Mucosa of descending colon (tissue), 3 donors: ENCODE results near the gene EXOC3L1. TPM values are rescaled to one million over a fixed set of nuclear protein-coding genes. Genes with fewer than 3 reads are reported as not detected.

Experiments
- ATAC-seq: fragments of 200-7000 bp; cut with Tn5 transposase; one replicate; pipeline ENCODE4 v1.9.1; 2020; ENCODE audit warnings: mild to moderate bottlenecking, moderate library complexity
- DNase-seq, 3 donors: peaks; one replicate each; pipeline ENCODE4 v3.0.0-alpha.2; 2020
- H3K36me3 ChIP-seq: fragments of 200-600 bp; one replicate; pipeline ENCODE4 v1.8.0; 2021; ENCODE audit warnings: low read depth, mild to moderate bottlenecking
- H3K4me1 ChIP-seq: fragments of 200-600 bp; one replicate; pipeline ENCODE4 v1.8.0; 2021; ENCODE audit warnings: low read depth, mild to moderate bottlenecking
- H3K4me3 ChIP-seq: fragments of 200-600 bp; one replicate; pipeline ENCODE4 v1.8.0; 2021; ENCODE audit warnings: mild to moderate bottlenecking
- H3K9me3 ChIP-seq: fragments of 200-600 bp; one replicate; pipeline ENCODE4 v1.8.0; 2021; ENCODE audit warnings: mild to moderate bottlenecking
- intact Hi-C, 2 donors: fragments of 100-400 bp; cut with DNase I in 1 of 2; cut with micrococcal nuclease in 1 of 2; formaldehyde crosslinking; loops; one replicate each; pipeline versions ENCODE4 v1.11.0 to v1.11.1; 2022; cut with DNase I, micrococcal nuclease
- total RNA-seq, 3 donors: library from RNA; stranded (reverse); fragmentation: NEBNext Ultra II Directional in 2 of 3; extraction: Animal tissue kit (Norgen Biotek cat#: 25700) in 2 of 3; gene quantifications; one replicate each; pipeline versions ENCODE4 v1.2.1 to v1.2.4, GENCODE V29; 2021 to 2023
- TF ChIP-seq, protein P1 (sequence below): fragments of 200-600 bp; IDR thresholded peaks from one replicate; pipeline ENCODE4 v1.8.0; 2022; ENCODE audit warnings: antibody characterized with exemption, mild to moderate bottlenecking
- donor health status: DM: no; HTN: no; CAD: no; lungs with moderate emphysema.
- donor health status: DM: no; HTN: no; CAD: no.
- donor health status: DM: no; HTN: yes; CAD: no.

The EXOC3L1 gene
- total RNA-seq, 3 donors from 2014 or later = 2.6 to 6.8 (median 2.7) TPM

DNA sequence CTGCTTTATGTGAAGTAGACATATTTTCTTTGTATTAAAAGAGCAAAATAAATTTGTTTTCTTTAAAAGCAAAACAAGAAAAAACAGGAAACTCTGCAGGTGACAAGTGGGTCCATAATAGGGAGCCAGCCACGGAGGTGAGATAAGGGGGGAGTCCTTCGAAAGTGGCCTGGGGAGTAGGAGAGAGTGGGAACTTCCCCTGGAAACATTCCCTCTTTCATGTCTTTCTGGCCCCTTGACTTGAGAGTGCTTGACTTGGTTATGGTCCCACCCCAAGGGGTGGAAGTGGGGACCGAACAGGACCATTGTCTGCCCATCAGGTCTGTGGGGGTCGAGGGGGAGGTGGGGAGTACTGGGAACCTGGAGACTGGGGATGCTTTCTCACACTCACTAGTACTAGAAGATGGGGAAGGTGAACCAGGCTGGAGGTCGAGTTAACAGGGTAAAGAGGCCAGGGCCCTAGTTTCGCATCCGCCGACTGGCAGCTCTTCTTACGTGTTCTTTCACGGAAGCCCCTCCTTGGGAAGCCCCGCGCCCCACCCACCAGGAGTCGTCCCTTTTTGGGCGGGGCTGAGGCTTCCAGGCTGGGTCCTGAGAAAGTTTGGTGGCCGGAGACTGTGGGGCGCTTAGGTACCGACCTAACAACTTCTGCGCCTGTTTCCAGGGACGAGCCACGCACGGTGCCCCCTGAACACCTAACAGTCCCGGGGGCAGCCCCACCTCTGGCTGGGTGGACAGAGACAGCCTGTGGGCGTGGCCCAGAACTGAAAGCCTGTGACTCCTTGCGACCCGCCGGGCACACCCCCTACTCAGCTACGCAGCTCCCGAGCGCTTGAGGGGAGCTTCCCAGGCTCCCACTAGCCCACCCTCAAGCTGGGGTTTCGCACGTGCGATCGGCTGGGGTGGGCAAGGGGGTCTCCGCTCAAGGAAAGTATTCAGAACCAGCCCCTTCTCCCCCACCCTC lies 31.0 kb downstream of the EXOC3L1 start:
- intact Hi-C loops = loop anchor here in 1 of 2 donors (10.0 kb wide), 1 partner anchor 204 kb away; no protein-coding TSS in a partner anchor

DNA sequence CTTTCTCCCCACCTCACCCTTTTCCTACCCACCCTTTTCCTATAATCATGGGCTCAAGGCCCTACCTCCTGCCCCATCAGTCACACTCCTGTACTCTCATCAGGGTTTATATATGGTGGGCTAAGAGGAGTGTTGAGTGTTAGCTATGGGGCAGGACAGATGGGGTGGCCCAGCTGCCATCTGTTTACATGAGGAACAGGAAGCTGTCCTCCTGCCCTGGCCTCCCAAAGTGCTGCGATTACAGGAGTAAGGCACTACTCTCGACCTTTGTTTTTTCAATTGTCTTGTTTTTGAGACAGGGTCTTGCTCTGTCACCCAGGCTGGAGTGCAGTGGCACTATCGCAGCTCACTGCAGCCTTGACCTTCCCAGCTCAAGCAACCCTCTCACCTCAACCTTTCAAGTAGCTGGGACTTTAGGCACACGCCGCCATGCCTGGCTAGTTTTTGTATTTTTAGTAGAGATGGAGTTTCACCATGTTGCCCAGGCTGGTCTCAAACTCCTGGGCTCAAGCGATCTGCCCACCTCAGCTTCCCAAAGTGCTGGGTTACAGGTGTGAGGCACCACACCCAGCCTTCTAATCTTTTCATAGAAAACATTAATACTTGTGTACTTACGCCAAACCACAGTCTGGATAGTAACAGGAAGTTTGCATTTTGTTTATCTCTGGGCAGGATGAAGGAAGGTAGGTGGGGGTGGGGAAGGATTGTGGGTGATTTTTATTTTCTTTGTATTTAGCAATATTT lies 31.9 kb downstream of the EXOC3L1 start:
- Histone ChIP-seq H3K4me1 (peaks cover 38% of the 10 kb centered on the region), H3K9me3 (no peaks in the 10 kb centered on the region), H3K36me3 (no peaks in the 10 kb centered on the region), H3K4me3 (no peak overlapping the region)
- intact Hi-C loops = loop anchor here in 1 of 2 donors (10.0 kb wide), 1 partner anchor 203 kb away; no protein-coding TSS in a partner anchor
- DNase-seq (no peak), ATAC-seq (peak; percentile 16)
- TF ChIP-seq, protein P1, sequence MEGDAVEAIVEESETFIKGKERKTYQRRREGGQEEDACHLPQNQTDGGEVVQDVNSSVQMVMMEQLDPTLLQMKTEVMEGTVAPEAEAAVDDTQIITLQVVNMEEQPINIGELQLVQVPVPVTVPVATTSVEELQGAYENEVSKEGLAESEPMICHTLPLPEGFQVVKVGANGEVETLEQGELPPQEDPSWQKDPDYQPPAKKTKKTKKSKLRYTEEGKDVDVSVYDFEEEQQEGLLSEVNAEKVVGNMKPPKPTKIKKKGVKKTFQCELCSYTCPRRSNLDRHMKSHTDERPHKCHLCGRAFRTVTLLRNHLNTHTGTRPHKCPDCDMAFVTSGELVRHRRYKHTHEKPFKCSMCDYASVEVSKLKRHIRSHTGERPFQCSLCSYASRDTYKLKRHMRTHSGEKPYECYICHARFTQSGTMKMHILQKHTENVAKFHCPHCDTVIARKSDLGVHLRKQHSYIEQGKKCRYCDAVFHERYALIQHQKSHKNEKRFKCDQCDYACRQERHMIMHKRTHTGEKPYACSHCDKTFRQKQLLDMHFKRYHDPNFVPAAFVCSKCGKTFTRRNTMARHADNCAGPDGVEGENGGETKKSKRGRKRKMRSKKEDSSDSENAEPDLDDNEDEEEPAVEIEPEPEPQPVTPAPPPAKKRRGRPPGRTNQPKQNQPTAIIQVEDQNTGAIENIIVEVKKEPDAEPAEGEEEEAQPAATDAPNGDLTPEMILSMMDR = no peak

More for the DNA sequence above, 31.0 kb downstream of the EXOC3L1 start:
- TF ChIP-seq, protein P1 = no peak
- Histone ChIP-seq H3K36me3 (no peaks in the 10 kb centered on the region), H3K9me3 (no peaks in the 10 kb centered on the region), H3K4me3 (peak overlapping the region; percentile 85), H3K4me1 (peaks cover 46% of the 10 kb centered on the region)
- DNase-seq (peak; percentile 78 to 91 (median 79)), ATAC-seq (peak; percentile 41)

DNA sequence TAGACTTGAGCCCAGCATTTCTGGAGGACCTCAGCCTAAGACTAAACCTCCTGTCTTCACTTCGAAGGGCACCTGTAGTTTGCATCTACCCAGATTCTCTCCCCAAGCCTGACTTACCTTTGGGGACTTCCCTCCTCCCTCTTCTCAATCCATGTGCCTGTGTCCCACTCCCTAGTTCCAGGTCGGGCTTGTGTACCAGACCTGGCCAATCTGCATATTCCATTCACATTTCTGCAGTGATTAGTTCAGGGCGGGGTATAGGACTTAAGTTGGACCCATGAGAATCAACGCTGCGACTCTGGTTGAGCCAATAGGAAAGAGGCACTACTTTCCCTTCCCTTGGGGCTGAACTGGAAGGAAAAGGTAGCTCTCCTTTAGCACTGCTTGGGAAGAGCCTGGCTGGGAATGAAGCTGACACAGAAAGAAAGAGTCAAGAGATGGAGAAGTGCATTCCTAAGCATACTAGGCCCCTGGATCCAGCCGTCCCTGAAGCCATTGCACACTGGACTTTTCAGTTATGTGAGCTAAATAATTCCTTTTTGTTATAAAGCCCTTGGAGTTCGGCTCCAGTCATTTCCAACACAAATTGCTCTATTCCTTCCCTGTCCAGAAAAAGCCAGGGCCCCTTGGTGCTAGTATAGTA lies 32.7 kb downstream of the EXOC3L1 start:
- H3K4me1 ChIP-seq = peaks cover 30% of the 10 kb centered on the region
- TF ChIP-seq, protein P1 = no peak
- intact Hi-C loops = loop anchor here in 1 of 2 donors (10.0 kb wide), 1 partner anchor 202 kb away; no protein-coding TSS in a partner anchor
- H3K4me3 ChIP-seq = no peak overlapping the region
- no peaks in the 10 kb centered on the region for H3K9me3 ChIP-seq
- ATAC-seq (no peak), DNase-seq (peak in 1 of 3 donors; percentile 16)
- H3K36me3 ChIP-seq = no peaks in the 10 kb centered on the region

DNA sequence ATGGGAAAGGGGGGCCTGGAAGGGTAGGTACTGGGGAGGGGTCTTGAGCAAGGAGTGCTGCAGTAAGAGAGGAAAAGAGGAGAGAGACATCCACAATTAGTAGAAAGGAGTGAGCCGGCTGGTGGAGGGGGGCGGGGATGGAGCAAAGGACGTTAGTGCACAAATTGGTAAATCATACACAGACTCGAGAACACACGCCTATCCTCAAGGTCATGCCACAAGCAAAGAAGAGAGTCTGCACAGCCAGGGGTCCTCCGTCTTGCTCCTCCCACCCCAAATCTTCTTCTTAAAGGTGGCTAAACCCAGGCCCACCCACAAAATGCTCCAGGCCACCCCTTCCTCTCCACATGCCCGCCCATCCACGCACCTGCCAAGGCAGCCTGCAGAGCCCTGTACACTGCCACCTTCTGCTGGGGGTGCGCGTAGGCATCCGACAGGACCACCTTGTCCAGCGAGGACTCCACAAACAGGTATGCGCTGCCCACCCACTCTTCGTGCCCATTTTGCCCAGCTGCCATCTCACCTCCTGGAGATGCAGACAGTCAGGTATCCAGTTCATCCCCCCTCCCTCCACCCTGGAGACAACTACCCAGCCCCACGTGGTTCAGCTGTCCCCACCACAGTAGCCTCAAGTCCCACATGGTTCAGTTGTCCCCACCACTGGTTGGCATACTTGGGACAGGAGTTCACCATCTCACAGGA lies 33.6 kb downstream of the EXOC3L1 start:
- intact Hi-C loops = loop anchor here in 1 of 2 donors (10.0 kb wide), 1 partner anchor 201 kb away; no protein-coding TSS in a partner anchor
- no peaks in the 10 kb centered on the region for H3K9me3 ChIP-seq
- TF ChIP-seq, protein P1 = no peak
- H3K36me3 ChIP-seq = no peaks in the 10 kb centered on the region
- no peak overlapping the region for H3K4me3 ChIP-seq
- no peak for ATAC-seq
- DNase-seq = peak in 2 of 3 donors; percentile 62 to 64
- H3K4me1 ChIP-seq = peaks cover 25% of the 10 kb centered on the region
